Endothelial cell of hepatic sinusoid (primary cell): Measurements from ENCODE around the gene MAP2K2.
"Not testable (repeated sequence)": the region's sequence is repeated elsewhere in the genome, so short reads cannot be mapped to it uniquely, and the experiment has no call there.

Experiments used
- in situ Hi-C: cut with HindIII; loops from 2 replicates; pipeline ENCODE4 v1.10.0; 2017; ENCODE audit warnings: low sequenced_read_pairs

MAP2K2 gene

DNA sequence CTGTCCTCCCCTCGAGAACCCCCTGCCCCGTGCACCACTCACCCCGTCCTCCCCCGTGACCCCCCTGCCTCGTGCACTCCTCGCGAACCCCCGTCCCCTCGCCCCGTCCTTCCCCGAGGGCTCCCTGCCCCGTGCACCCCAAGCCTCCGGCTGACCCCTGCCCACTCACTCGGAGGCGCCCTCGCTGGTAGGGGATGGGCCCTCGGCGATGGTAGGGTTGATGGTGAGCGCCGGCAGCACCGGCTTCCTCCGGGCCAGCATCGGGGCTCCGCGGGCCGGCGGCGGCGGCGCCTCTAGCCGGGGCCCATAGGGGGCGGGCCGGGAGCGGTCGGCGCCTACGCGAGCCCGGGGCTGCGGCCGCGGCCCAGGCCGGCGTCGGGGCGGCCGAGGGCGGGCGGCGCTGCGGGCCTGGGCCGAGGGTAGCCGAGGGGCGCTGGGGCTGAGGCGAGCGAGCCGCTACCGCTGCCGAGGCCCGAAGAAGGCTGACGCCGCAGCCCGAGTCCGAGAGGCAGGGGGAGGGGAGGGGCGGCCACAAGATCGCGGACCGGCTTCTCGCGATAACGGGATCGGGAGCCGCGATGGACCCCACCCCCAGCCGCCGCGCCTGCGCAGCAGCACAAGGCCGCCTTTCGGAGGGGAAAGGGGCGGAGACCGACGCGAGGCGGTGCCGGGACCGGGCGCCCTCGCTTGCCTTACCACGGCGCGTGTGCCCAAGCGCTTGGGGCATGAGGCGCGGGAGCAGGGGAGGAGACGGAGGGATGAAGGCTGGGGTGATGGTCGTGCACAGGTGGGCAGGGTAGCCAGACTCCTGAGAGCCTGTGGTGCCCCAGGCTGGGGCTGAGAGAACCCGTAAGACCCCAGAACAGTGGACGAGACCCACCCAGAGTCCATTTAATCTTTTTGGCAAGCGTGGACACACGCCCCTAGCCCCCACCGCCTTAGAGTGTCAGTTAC, at the start of gene MAP2K2:
TSS of gene MAP2K2 (minus strand) at position 508 of the 954 bp plus-strand sequence. CDS start at position 261, 247 bp downstream.
- in situ Hi-C loops, result no loop called here

DNA sequence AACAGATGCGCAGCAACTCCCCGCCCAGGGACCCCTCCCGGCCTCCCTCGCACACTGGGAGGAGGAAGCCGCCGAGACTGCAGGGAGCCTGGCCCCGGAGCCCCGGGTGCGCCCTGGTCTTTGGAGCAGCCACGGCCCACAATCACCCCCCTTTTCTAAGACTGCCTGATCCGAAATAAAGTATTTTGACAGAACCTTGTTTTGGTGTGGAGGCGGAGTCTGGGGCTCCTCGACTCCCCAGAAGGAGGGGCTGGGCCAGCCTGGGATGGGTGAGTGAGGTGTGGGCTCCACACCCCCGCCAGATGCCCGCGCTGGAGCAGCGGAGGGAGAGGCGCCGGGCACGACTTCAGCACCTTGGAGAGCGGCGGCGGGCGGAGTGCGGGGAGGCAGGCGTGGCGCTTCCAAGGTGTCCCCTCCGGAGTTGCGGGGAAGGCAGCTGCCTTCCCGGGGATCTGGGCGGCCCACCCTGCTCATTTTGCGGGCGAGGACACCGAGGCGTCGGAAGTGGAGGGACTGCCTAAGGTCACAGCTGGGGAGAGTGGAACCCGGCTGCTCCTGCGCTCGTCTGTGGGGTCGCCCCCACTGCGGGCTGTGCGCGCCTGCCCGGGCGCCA, 49.0 kb upstream of the MAP2K2 start:
- in situ Hi-C loops, result no loop called here

DNA sequence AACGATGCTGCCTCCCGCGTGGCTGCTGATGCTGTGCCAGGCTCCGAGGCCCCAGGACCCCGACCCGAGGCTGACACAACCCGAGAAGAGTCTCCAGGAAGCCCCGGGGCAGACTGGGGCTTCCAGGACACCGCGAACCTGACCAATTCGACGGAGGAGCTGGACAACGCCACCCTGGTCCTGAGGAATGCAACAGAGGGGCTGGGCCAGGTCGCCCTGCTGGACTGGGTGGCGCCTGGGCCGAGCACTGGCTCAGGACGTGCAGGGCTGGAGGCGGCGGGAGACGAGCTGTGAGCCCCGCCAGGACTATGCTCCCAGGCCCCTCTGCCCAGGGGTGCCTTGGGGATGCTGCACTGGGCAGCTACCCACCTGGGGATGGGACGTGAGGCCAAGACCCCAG, 47.8 kb upstream of the MAP2K2 start:
- in situ Hi-C loops, result no loop called here

DNA sequence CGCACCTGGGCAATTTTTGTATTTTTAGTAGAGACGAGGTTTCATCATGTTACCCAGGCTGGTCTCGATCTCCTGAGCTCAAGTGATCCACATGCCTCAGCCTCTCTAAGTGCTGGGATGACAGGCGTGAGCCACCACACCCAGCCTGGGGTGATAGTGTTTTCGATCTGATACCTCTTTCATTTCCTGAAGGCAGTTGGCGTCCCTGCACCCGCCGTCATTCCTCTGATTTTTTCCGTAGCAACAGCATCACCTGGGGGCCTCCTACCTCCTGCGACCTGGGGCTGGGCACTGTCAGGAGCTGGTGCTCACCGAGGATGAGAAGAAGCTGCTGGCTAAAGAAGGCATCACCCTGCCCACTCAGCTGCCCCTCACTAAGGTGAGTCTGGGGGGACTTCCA, 40.3 kb upstream of the MAP2K2 start:
- in situ Hi-C loops, result no loop called here

DNA sequence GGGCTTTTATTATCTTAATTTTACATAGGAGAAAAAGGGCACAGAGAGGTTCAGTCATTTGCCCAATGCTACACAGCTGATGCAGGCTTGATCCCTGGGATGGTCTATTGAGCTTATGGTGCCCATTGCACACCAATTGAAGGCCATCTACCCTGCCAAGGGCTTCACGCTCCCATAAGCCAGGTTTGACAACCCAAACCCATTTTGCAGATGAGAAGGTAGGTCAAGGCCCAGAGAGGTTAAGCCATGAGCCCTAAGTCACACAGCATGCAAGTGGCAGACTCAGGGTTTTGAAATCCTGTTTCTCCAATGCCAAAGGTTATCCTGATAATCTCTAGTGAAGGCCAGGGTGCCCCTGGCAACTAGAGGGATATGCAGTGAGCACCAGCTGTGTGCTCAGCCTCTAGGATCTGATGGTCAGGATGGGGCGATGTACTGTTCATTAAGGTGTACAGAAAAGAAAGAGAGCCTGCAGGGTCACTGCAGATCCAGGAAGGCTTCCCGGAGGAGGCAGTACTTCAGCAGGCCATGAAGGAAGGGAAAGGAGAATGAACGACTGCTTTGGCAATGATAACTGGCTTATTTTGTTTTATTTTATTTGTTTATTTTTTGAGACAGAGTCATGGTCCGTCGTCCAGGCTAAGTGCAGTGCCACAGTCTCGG, 37.6 kb upstream of the MAP2K2 start:
- in situ Hi-C loops, result no loop called here

DNA sequence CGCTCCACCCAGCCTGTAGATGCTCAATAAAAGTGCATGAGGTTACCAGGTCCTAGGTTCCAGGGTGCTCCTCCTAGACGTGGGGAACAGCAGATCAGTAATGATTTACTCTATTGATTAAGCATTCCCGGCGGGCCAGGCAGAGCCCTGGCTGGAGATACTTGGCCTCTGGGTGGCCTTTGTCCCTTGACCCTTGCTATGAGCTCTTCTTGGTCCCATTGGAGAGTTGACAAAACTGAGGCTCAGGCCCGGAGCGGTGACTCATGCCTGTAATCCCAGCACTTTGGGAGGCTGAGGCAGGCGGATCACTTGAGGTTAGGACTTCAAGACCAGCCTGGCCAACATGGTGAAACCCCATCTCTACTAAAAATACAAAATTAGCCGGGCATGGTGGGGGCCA, 34.0 kb upstream of the MAP2K2 start:
- in situ Hi-C loops, result not testable (repeated sequence)

DNA sequence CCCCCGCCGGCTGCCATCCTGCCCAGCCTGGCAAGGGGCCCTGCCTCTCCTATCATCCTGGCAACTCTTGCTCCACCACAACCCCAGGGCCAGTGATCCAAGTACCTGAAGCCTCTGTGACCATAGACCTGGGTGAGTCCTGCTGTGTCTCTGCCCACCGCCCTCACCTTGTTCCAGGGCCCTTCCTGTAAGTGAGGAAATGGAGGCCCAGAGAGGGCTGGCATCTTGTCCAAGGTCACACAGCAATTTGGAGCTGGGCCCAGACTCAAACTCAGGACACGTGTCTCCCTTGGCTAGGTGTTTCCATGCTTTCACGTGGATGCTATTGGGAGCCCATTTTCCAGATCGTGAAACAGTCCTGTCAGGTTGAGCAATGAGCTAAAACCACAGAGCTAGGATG, 33.2 kb upstream of the MAP2K2 start:
- in situ Hi-C loops, result no loop called here

DNA sequence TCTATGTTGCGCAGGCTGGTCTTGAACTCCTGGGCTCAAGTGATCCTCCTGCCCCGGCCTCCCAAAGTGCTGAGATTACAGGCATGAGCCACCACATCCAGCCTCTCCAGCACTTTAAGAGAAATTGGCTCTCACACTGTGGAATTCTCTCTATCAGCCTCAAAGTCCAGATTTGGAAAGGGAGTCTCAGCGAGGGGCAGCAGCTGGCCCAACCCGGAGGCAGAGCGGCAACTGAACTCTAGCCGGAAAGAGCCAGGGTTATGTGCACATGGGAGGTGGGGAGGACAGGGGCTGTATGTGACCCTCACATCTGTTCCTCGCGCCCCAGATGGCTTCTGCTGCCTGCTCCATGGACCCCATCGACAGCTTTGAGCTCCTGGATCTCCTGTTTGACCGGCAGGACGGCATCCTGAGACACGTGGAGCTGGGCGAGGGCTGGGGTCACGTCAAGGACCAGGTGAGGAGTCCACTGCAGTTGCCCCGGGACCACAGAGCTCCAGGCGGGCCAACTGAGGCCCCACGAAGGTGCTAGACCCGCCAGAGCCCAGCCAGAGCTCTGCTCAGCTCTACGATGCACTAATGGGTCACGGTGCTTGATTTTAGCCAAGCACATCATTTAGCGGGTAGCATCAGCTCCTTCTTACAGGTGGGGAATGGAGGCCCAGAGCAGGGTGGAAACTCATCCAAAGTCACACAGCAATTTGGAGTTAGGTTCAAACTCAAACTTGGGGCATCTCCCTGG, 30.8 kb upstream of the MAP2K2 start:
- in situ Hi-C loops, result no loop called here

DNA sequence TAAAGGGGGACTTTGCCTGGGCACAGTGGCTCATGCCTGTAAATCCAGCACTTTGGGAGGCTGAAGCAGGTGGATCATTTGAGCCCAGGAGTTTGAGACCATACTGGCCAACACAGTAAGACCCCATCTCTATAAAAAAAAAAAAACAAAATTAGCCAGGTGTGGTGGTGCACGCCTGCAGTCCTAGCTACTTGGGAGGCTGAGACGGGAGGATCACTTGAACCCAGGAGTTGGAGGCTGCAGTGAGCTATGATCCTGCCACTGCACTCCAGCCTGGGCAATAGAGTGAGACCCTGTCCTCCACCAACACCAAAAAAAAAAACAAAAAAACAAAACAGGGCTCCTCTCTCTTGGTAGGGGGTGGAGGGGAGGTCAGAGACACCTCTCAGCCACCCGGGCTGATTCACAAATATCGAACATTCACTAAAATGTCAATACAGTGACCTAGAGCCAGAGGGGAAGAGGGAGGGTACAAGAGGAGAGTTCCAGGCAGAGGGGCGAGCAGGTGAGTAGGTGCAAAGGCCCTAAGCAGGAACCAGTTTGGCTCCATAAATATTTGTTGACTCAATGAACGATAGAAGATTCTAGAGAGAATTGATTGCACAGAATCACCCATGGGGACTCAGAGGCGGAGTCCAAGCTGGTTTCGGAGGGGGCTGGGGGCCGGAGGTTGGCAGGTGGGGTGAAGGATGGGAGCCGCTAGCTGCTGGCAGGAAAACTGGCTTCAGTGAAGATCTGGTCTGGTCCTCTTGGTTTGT, 28.5 kb upstream of the MAP2K2 start:
- in situ Hi-C loops, result no loop called here

DNA sequence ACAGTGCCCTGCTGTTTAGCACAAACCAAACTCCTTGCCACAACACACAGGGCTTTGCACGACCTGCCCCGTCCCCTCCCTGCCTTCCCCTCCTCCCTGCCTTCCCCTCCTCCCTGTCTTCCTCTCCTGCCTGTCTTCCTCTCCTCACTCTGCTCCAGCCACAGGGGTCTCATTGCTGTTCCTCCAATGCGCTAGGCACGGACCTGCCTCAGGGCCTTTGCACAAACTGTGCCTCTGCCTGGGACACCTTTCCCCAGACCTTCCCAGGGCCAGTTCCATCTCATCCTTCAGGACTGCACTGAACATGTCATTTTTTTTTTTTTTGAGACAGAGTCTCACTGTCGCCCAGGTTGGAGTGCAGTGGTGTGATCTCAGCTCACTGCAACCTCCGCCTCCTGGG, 27.7 kb upstream of the MAP2K2 start:
- in situ Hi-C loops, result no loop called here

DNA sequence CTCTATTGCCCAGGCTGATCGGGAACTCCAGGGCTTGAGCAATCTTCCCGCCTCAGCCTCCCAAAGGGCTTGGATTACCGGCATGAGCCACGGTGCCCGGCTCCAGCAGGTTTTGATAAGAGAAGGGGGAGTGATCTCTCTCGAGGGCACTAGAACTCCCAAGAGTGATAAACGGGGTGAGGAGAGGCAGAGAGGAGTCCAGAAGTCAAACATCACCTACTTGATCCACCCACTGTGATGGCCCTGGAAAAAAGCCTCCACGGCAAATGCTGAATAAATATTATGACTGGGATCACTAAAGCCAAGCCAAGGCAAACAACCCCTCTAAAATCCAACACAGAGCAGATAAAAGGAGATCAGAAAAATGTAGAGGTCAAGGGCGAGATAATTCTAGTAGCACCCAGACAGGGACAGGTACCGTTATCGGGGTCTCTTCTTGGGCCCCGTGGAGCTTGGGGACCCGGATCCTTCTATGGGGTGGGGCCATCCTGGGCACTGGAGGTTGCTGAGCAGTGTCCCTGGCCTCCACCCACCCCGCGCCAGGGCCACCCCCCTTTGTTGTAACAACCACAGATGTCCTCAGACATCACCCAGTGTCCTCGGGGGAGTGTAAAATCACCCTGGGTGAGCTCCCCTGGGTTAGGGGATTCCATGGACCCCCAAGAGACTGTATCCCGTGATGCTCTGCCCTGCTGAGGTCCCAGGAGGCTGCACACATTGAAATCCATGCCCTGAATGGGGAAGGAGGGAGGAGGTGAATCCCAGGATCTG, 25.8 kb upstream of the MAP2K2 start:
- in situ Hi-C loops, result no loop called here

DNA sequence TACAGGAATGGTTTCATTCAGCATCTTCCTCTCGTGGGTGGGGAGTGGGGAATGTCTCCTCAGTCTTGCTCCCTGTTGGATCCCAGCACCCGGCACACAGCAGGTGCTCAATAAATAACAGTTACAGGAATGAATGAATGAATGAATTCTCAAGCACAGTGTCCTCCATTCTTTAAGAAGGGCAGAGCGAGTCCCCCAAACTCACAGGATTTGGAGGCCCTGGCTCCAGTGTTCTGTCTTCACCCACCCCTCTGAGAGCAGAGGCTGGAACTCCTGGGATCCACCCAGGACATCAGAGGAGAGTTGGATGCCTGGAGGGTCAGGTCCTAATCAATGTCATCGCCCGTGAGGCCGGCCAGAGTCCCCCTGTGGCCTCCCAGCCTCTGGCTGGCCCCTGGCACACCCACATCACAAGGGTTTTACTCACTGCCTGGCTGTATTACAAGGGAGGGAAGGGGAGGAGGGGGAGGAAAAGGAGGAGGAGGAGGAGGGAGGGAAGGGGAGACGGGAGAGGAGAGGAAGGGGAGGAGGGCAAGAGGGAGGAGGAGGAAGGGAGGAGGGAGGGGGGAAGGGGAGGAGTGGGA, 20.8 kb upstream of the MAP2K2 start:
- in situ Hi-C loops, result no loop called here

DNA sequence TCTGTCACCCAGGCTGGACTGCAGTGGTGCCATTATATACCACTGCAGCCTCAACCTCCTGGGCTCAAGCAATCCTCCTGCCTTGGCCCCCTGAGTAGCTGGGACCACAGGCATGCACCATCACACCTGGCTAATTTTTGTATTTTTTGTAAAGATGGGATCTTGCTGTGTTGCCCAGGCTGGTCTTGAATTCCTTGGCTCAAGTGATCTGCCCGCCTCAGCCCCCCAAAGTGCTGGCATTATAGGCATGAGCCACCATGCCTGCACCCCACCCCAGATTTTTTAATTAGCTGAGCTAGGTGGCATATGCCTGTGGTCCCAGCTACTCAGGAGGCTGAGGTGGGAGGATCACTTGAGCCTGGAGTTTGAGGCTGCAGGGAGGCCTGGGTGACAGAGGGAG, 19.0 kb upstream of the MAP2K2 start:
- in situ Hi-C loops, result not testable (repeated sequence)

DNA sequence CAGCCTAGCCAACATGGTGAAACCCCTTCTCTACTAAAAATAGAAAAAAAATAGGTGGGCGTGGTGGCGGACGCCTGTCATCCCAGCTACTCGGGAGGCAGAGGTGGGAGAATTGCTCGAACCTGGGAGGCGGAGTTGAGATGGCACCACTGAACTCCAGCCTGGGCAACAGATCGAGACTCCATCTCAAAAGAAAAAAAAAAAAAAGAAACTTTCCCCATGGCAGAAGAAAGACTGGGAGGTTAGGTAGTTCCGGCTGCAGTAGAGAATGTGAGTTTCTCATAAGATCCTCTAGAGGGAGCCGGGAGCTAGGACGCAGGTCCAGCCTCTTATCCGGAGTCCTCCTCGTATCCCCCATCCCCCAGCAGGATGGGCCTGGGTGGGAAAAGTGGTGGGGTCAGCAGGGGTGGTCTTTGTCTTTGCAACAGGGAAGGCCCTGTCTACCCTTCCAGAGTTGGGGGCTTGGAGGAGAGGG, 16.4 kb upstream of the MAP2K2 start:
- in situ Hi-C loops, result no loop called here

DNA sequence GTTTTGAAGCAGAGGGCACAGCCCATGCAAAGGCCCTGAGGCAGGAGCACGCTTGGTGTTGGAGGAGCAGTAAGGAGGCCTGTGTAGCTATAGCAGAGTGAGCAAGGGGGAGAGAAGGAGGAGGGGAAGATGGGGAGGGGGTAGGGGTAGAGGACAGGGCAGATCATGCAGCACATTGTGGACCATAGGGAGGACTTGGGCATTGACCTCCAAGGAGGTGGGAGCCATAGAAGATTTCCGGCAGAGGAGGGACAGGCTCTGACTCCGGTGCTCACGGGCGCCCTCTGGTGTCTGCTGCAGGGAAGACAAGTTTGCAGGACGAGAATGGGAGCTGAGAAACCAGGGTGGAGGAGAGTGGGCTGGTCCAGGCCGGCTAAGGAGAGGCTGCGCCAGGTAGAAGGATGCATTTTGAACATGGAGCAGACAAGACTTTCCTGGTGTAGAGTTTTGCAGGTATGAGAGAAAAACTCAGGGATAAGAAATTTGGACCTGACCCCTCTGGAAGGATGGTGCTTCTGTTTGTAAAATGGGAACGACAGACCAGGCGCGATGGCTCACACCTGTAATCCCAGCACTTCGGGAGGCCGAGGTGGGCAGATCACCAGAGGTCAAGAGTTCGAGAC, 15.8 kb upstream of the MAP2K2 start:
- in situ Hi-C loops, result no loop called here

DNA sequence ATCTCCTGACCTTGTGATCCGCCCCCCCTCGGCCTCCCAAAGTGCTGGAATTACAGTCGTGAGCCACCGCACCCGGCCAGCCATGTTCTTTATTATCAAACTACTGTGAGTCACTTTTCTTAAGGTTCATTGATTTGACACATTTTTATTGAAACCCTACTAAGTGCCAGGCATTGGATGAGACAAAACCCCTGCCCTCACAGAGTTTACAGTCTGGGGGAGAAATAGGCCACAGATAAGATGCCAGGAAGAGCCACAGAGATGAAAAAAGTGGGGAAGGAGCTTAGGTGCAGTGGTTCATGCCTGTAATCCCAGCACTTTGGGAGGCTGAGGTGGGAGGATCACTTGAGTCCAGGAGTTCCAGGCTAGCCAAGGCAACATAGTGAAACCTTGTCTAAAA, 14.5 kb upstream of the MAP2K2 start:
- in situ Hi-C loops, result no loop called here

DNA sequence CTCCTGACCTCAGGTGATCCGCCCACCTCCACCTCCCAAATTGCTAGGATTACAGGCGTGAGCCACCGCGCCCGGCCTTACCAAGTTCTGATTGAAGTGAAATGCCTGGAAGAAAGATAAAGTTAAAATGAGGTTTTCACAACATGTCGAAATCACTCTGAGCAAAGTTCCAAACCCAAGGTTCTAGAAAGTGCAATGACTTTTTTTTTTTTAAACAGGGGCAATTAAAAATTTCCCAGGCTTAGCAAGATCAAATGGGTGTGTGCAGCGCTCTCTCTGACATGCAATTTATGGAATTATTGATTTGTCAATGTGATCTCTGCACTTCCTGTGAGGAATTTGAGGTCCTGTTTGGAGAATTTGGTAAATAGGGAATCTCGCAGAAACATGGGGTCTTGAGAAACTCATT, 12.8 kb upstream of the MAP2K2 start:
- in situ Hi-C loops, result no loop called here

DNA sequence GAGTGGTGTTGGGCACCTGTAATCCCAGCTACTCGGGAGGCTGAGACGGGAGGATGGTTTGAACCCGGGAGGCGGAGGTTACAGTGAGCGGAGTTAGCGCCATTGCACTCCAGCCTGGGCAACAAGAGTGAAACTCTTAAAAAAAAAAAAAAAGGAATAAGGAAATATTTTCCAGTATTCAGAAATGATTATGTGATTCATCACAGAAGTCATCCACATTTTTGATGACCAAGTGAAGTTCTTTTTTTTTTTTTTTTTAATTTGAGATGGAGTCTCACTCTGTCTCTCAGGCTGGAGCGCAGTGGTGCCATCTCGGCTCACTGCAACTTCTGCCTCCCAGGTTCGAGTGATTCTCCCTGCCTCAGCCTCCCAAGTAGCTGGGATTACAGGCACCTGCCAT, 11.5 kb upstream of the MAP2K2 start:
- in situ Hi-C loops, result not testable (repeated sequence)

DNA sequence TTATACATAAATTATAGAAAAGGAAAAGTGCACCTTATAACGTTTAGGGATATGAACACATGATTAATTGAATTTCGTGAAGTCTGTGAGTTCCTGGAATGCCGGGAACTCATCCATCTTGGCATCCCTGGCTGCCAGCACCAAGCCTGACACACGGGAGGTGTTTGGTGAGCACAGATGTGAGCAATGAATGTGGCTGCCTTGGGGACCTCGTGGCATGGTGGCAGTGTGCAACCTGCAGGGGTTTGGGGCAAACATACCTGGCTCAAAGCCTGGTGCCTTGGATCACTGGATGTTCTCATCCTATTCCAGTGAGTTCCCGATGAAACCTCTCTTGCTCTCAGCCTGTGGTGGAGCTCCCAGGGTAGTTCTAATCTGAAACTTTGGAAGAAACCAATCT, 10.4 kb upstream of the MAP2K2 start:
- in situ Hi-C loops, result loop anchor here (5.0 kb wide), 2 partner anchors 53 to 72 kb away; no protein-coding TSS in a partner anchor
